Esophagus squamous epithelium (tissue), 4 donors: Measurements from ENCODE around the gene MYO1C.
A peak's percentile ranks its signal among the peaks of the same experiment; 100 is the strongest.

Source experiments
- CTCF ChIP-seq, 6 experiments: fragments of 450-650 bp in 4 of 6; fragments of 200-600 bp in 2 of 6; sonication (generic) in 2 of 6; IDR thresholded peaks; one replicate each; pipeline ENCODE4 v1.5.1; 2016 to 2019; ENCODE audit warnings: antibody characterized with exemption in 6 of 6, mild to moderate bottlenecking in 4 of 6, moderate library complexity in 4 of 6
- POLR2A ChIP-seq, 4 donors: fragments of 450-650 bp; IDR thresholded peaks; one replicate each; pipeline ENCODE4 v1.6.1; 2017; ENCODE audit warnings: antibody characterized with exemption in 4 of 4, mild to moderate bottlenecking in 4 of 4, moderate library complexity in 3 of 4

- TF ChIP-seq POLR2A (IDR thresholded peaks at IDR 0.05) (peak in 1 of 4 donors; percentile 44), CTCF (IDR thresholded peaks at IDR 0.05) (no peak)
These were observed 5.4 kb downstream of the MYO1C start for GRCh38 chr17:1486802-1487695.
